WTC11 (cell line): Measurements from ENCODE around the gene UBE3C.
"Not testable (repeated sequence)": the region's sequence is repeated elsewhere in the genome, so short reads cannot be mapped to it uniquely, and the experiment has no call there.

Source experiments
- ATF6 ChIP-seq: sonication (generic); formaldehyde crosslinking; IDR thresholded peaks from 2 replicates; pipeline ENCODE4 v1.8.1; 2023; ENCODE audit warnings: mild to moderate bottlenecking, missing genetic modification reagents
- CTCF ChIP-seq: fragments of 200-600 bp; IDR thresholded peaks from 2 replicates; pipeline ENCODE4 v1.8.0; 2022; ENCODE audit warnings: antibody characterized with exemption
- JUN ChIP-seq: sonication (generic); formaldehyde crosslinking; IDR thresholded peaks from 2 replicates; pipeline ENCODE4 v1.8.0; 2023; ENCODE audit warnings: mild to moderate bottlenecking, missing genetic modification reagents
- NFATC4 ChIP-seq: fragments of 250-450 bp; sonication (Bioruptor Pico); IDR thresholded peaks from 2 replicates; pipeline ENCODE4 v1.9.0; 2021; ENCODE audit warnings: mild to moderate bottlenecking
- NR2C2 ChIP-seq: sonication (generic); formaldehyde crosslinking; IDR thresholded peaks from 2 replicates; pipeline ENCODE4 v1.8.0; 2022; ENCODE audit warnings: mild to moderate bottlenecking, missing genetic modification reagents
- TCF7 ChIP-seq: sonication (generic); formaldehyde crosslinking; IDR thresholded peaks from 2 replicates; pipeline ENCODE4 v1.8.0; 2022; ENCODE audit warnings: mild to moderate bottlenecking, low read depth, missing genetic modification reagents, moderate library complexity
- TEAD4 ChIP-seq: sonication (generic); formaldehyde crosslinking; IDR thresholded peaks from 2 replicates; pipeline ENCODE4 v1.8.0; 2022; ENCODE audit warnings: mild to moderate bottlenecking, missing genetic modification reagents

- TF ChIP-seq JUN (CRISPR knock-in tag); TEAD4 (CRISPR knock-in tag); NFATC4; TCF7 (CRISPR knock-in tag); NR2C2; CTCF; ATF6: not testable (repeated sequence)
Measured at GRCh38 chr7:157274094-157274634, 135.4 kb downstream of the UBE3C start.
